WTC11 (cell line): Measurements from ENCODE around the gene IRX3. TPM values are rescaled to one million over a fixed set of nuclear protein-coding genes. Genes with fewer than 3 reads are reported as not detected.

Experiments used
- ATAC-seq: fragments of 200-7000 bp; cut with Tn5 transposase; 2 replicates; pipeline ENCODE4 v1.10.0; 2021; ENCODE audit warnings: mild to moderate bottlenecking, moderate library complexity
- CTCF ChIA-PET: fragments of 300-600 bp; sonication (Branson Sonifier 250); formaldehyde crosslinking; loops from one replicate; lab custom pipeline; 2021; ENCODE audit warnings: antibody characterized with exemption; lab: Charles Lee
- POLR2A ChIA-PET: fragments of 350-600 bp; sonication (Branson Sonifier 250); formaldehyde crosslinking; loops from one replicate; lab custom pipeline; 2021; ENCODE audit warnings: antibody characterized with exemption; lab: Charles Lee
- DNase-seq: peaks from one replicate; pipeline ENCODE4 v3.0.0; 2021; ENCODE audit warnings: low spot score
- H3K27ac Mint-ChIP-seq: 2 replicates; pipeline ENCODE4 v1.8.0; 2021; ENCODE audit warnings: mixed read lengths
- H3K27me3 Mint-ChIP-seq: 2 replicates; pipeline ENCODE4 v1.8.0; 2021; ENCODE audit warnings: low read depth, mild to moderate bottlenecking, moderate library complexity, mixed read lengths
- H3K36me3 Mint-ChIP-seq: 2 replicates; pipeline ENCODE4 v1.8.0; 2021; ENCODE audit warnings: mixed read lengths
- H3K4me1 Mint-ChIP-seq: 2 replicates; pipeline ENCODE4 v1.8.0; 2022; ENCODE audit warnings: mixed read lengths
- H3K4me3 Mint-ChIP-seq: 2 replicates; pipeline ENCODE4 v1.8.0; 2021; ENCODE audit warnings: mild to moderate bottlenecking, moderate library complexity, mixed read lengths
- H3K9me3 Mint-ChIP-seq: 2 replicates; pipeline ENCODE4 v1.8.0; 2021; ENCODE audit warnings: mixed read lengths
- CBFB ChIP-seq: sonication (generic); formaldehyde crosslinking; IDR thresholded peaks from 2 replicates; pipeline ENCODE4 v1.8.1; 2022; ENCODE audit warnings: mild to moderate bottlenecking, low read depth, missing genetic modification reagents
- CTCF ChIP-seq: fragments of 200-600 bp; IDR thresholded peaks from 2 replicates; pipeline ENCODE4 v1.8.0; 2022; ENCODE audit warnings: antibody characterized with exemption
- FOXP1 ChIP-seq: sonication (generic); formaldehyde crosslinking; IDR thresholded peaks from 2 replicates; pipeline ENCODE4 v1.8.0; 2022; ENCODE audit warnings: missing genetic modification reagents, mild to moderate bottlenecking, moderate library complexity, borderline replicate concordance
- IRF1 ChIP-seq: sonication (generic); formaldehyde crosslinking; IDR thresholded peaks from 2 replicates; pipeline ENCODE4 v1.8.0; 2023; ENCODE audit warnings: missing genetic modification reagents
- JUN ChIP-seq: sonication (generic); formaldehyde crosslinking; IDR thresholded peaks from 2 replicates; pipeline ENCODE4 v1.8.0; 2023; ENCODE audit warnings: mild to moderate bottlenecking, missing genetic modification reagents
- MLX ChIP-seq: sonication (generic); formaldehyde crosslinking; IDR thresholded peaks from 2 replicates; pipeline ENCODE4 v1.8.1; 2023; ENCODE audit warnings: mild to moderate bottlenecking, missing genetic modification reagents, moderate library complexity
- MYBL2 ChIP-seq: sonication (generic); formaldehyde crosslinking; IDR thresholded peaks from 2 replicates; pipeline ENCODE4 v1.8.1; 2023; ENCODE audit warnings: mild to moderate bottlenecking, moderate library complexity, missing genetic modification reagents
- NFE2L1 ChIP-seq: sonication (generic); formaldehyde crosslinking; IDR thresholded peaks from 2 replicates; pipeline ENCODE4 v1.8.1; 2023; ENCODE audit warnings: missing genetic modification reagents
- NR3C1 ChIP-seq: sonication (generic); formaldehyde crosslinking; conservative IDR thresholded peaks from 2 replicates; pipeline ENCODE4 v1.8.1; 2023; ENCODE audit warnings: low read depth, mild to moderate bottlenecking, missing genetic modification reagents
- RELA ChIP-seq: sonication (generic); formaldehyde crosslinking; IDR thresholded peaks from 2 replicates; pipeline ENCODE4 v1.8.1; 2022; ENCODE audit warnings: missing genetic modification reagents, mild to moderate bottlenecking, borderline replicate concordance
- SMAD4 ChIP-seq: sonication (generic); formaldehyde crosslinking; IDR thresholded peaks from 2 replicates; pipeline ENCODE4 v1.8.0; 2022; ENCODE audit warnings: mild to moderate bottlenecking, missing genetic modification reagents
- SP1 ChIP-seq: sonication (generic); formaldehyde crosslinking; conservative IDR thresholded peaks from 2 replicates; pipeline ENCODE4 v1.8.1; 2022; ENCODE audit warnings: missing genetic modification reagents
- TCF7 ChIP-seq: sonication (generic); formaldehyde crosslinking; IDR thresholded peaks from 2 replicates; pipeline ENCODE4 v1.8.0; 2022; ENCODE audit warnings: mild to moderate bottlenecking, low read depth, missing genetic modification reagents, moderate library complexity
- TP53 ChIP-seq: sonication (generic); formaldehyde crosslinking; IDR thresholded peaks from 2 replicates; pipeline ENCODE4 v1.8.1; 2023; ENCODE audit warnings: mild to moderate bottlenecking, missing genetic modification reagents
- ZMAT4 ChIP-seq: fragments of 250-450 bp; sonication (Bioruptor Pico); IDR thresholded peaks from 2 replicates; pipeline ENCODE4 v1.9.0; 2021; ENCODE audit warnings: mild to moderate bottlenecking
- ZNF263 ChIP-seq: sonication (generic); formaldehyde crosslinking; IDR thresholded peaks from 2 replicates; pipeline ENCODE4 v1.8.1; 2022; ENCODE audit warnings: low read depth, mild to moderate bottlenecking, moderate library complexity, missing genetic modification reagents
- ZNF317 ChIP-seq: sonication (generic); formaldehyde crosslinking; IDR thresholded peaks from 2 replicates; pipeline ENCODE4 v1.8.1; 2023; ENCODE audit warnings: low read depth, mild to moderate bottlenecking, moderate library complexity, missing genetic modification reagents, borderline replicate concordance
- ZNF423 ChIP-seq: fragments of 250-450 bp; sonication (Bioruptor Pico); IDR thresholded peaks from 2 replicates; pipeline ENCODE4 v2.1.2; 2022; ENCODE audit warnings: mild to moderate bottlenecking, moderate library complexity
- ZNF532 ChIP-seq: fragments of 250-450 bp; sonication (Bioruptor Pico); IDR thresholded peaks from 2 replicates; pipeline ENCODE4 v1.9.0; 2021; ENCODE audit warnings: mild to moderate bottlenecking, borderline replicate concordance
- total RNA-seq: library from RNA; stranded (reverse); gene quantifications from 3 replicates; pipeline ENCODE4 v1.2.3, GENCODE V29; 2021

Gene IRX3
- total RNA-seq, 1 experiment from 2014 or later: 1.1 TPM

- CTCF ChIA-PET: no interaction called here
- Mint-ChIP-seq H3K4me3 (no peak overlapping the region), H3K27ac (no peak overlapping the region), H3K9me3 (peaks cover 15% of the 10 kb centered on the region), H3K27me3 (peaks cover 11% of the 10 kb centered on the region), H3K4me1 (0 out of 2 replicates have a peak, but pooled peaks cover 4% of the 10 kb centered on the region), H3K36me3 (no peaks in the 10 kb centered on the region)
- DNase-seq (no peak), ATAC-seq (no peak)
- POLR2A ChIA-PET: no interaction called here
- no peak for TF ChIP-seq SMAD4 (CRISPR knock-in tag)
- TF ChIP-seq TP53 (CRISPR knock-in tag): no peak
- no peak for TF ChIP-seq SP1 (CRISPR knock-in tag)
Observed at GRCh38 chr16:54313789-54314188, 27.2 kb upstream of the IRX3 start.

GRCh38 chr16:54312502-54312991, 26.0 kb upstream of the IRX3 start:
- H3K4me1 Mint-ChIP-seq: 0 out of 2 replicates have a peak, but pooled peaks cover 4% of the 10 kb centered on the region
- POLR2A ChIA-PET: no interaction called here
- H3K36me3 Mint-ChIP-seq: no peaks in the 10 kb centered on the region
- H3K4me3 Mint-ChIP-seq: no peak overlapping the region
- no peak for DNase-seq
- ATAC-seq: no peak
- TF ChIP-seq MLX (CRISPR knock-in tag): no peak
- TF ChIP-seq ZNF317 (CRISPR knock-in tag): no peak
- TF ChIP-seq MYBL2 (CRISPR knock-in tag): no peak
- no peak for TF ChIP-seq RELA (CRISPR knock-in tag)
- no peak for TF ChIP-seq CBFB (CRISPR knock-in tag)
- TF ChIP-seq ZNF263: no peak
- no peak for TF ChIP-seq FOXP1 (CRISPR knock-in tag)
- TF ChIP-seq TCF7 (CRISPR knock-in tag): no peak
- TF ChIP-seq NFE2L1 (CRISPR knock-in tag): no peak
- TF ChIP-seq CTCF: no peak
- no peak for TF ChIP-seq NR3C1 (CRISPR knock-in tag)
- TF ChIP-seq JUN (CRISPR knock-in tag): no peak
- no peak for TF ChIP-seq SP1 (CRISPR knock-in tag)
- TF ChIP-seq ZMAT4 (CRISPR knock-in tag): no peak
- no peak for TF ChIP-seq SMAD4 (CRISPR knock-in tag)
- TF ChIP-seq ZNF532: no peak
- TF ChIP-seq IRF1 (CRISPR knock-in tag): no peak
- no peak for TF ChIP-seq ZNF423 (CRISPR knock-in tag)
- TF ChIP-seq, all 79 proteins: peak for 0
- no peak overlapping the region for H3K27ac Mint-ChIP-seq
- CTCF ChIA-PET: no interaction called here
- H3K27me3 Mint-ChIP-seq: peaks cover 8% of the 10 kb centered on the region; the same call in 1 of the 2 replicates
- H3K9me3 Mint-ChIP-seq: peaks cover 15% of the 10 kb centered on the region
